ENCODE measurements around the gene SETD2.

Gene SETD2

GRCh38 chr3:47000198-47000815, 163.6 kb downstream of the SETD2 start:
- in situ Hi-C loops (cut with HindIII; ENCODE audit: low sequenced_read_pairs) = no loop called here

- in situ Hi-C loops (cut with HindIII; ENCODE audit: low sequenced_read_pairs) = no loop called here
Observed at GRCh38 chr3:46999516-47000197, 164.3 kb downstream of the SETD2 start.

GRCh38 chr3:46998852-46999515, 164.9 kb downstream of the SETD2 start:
- in situ Hi-C loops (cut with HindIII; ENCODE audit: low sequenced_read_pairs) = no loop called here

- in situ Hi-C loops (cut with HindIII; ENCODE audit: low sequenced_read_pairs) = no loop called here
Observed at GRCh38 chr3:46998121-46998851, 165.6 kb downstream of the SETD2 start.

GRCh38 chr3:46997453-46998091, 166.3 kb downstream of the SETD2 start:
- in situ Hi-C loops (cut with HindIII; ENCODE audit: low sequenced_read_pairs) = no loop called here

GRCh38 chr3:46996689-46997452, 167.0 kb downstream of the SETD2 start:
- in situ Hi-C loops (cut with HindIII; ENCODE audit: low sequenced_read_pairs) = no loop called here

GRCh38 chr3:46995901-46996562, 167.9 kb downstream of the SETD2 start:
- in situ Hi-C loops (cut with HindIII; ENCODE audit: low sequenced_read_pairs) = no loop called here

- in situ Hi-C loops (cut with HindIII; ENCODE audit: low sequenced_read_pairs) = no loop called here
Observed at GRCh38 chr3:46994801-46995731, 168.8 kb downstream of the SETD2 start.

- in situ Hi-C loops (cut with HindIII; ENCODE audit: low sequenced_read_pairs) = no loop called here
Observed at GRCh38 chr3:46993986-46994385, 169.9 kb downstream of the SETD2 start.

- in situ Hi-C loops (cut with HindIII; ENCODE audit: low sequenced_read_pairs) = no loop called here
Observed at GRCh38 chr3:46993292-46993691, 170.6 kb downstream of the SETD2 start.

- in situ Hi-C loops (cut with HindIII; ENCODE audit: low sequenced_read_pairs) = no loop called here
Observed at GRCh38 chr3:46992231-46992630, 171.7 kb downstream of the SETD2 start.

GRCh38 chr3:46991406-46992165, 172.3 kb downstream of the SETD2 start:
- in situ Hi-C loops (cut with HindIII; ENCODE audit: low sequenced_read_pairs) = no loop called here

GRCh38 chr3:46990573-46991374, 173.1 kb downstream of the SETD2 start:
- in situ Hi-C loops (cut with HindIII; ENCODE audit: low sequenced_read_pairs) = no loop called here

GRCh38 chr3:46989146-46989810, 174.6 kb downstream of the SETD2 start:
- in situ Hi-C loops (cut with HindIII; ENCODE audit: low sequenced_read_pairs) = no loop called here

GRCh38 chr3:46988616-46989015, 175.3 kb downstream of the SETD2 start:
- in situ Hi-C loops (cut with HindIII; ENCODE audit: low sequenced_read_pairs) = no loop called here

- in situ Hi-C loops (cut with HindIII; ENCODE audit: low sequenced_read_pairs) = no loop called here
Observed at GRCh38 chr3:46987743-46988401, 176.0 kb downstream of the SETD2 start.
